Measurements from ENCODE around the gene C5orf46. TPM values are rescaled to one million over a fixed set of nuclear protein-coding genes. Genes with fewer than 3 reads are reported as not detected.
A peak's percentile ranks its signal among the peaks of the same experiment; 100 is the strongest.

Gene C5orf46
- polyA plus RNA-seq, 3 donors, result not detected

DNA sequence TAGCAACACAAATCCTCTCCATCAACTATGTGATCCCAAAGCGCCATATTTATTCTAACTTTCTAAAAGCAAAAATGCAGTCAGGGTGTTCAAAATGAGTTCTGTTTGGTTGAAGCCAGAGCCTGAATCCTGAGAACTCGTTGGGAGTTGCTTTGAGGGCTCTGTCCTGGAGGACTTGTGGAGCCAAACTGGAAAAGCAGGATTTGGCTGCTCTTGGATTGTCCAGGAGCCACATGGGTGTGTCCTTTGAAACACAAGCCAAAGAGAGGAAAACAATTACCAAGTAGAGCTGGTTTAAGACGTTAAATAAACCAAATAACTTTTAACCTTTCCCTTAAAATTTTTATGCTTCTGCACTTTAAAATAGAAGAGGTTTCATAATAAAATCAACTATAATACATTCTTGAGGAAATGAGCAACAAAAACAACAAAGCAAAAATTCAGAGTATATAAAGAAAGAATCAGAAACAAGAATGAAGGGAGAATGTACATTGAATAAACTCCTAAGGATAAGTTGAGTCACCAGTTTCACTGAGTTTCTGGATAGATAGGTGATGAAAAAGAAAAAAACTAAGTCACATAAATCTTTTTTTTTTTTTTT is 13.5 kb downstream of the C5orf46 start:
- H3K9ac ChIP-seq (ENCODE audit: insufficient read depth, low read length, poor library complexity, severe bottlenecking), result no peak overlapping the region
- no peaks in the 10 kb centered on the region for H3K9me3 ChIP-seq (replicated peaks in 1 of 2; ENCODE audit: control insufficient read depth in 1 of 2, insufficient read depth in 1 of 2, low read length in 2 of 2)
- peaks cover 0 to 1% (median 0%) of the 10 kb centered on the region in 3 donors for H3K27me3 Mint-ChIP-seq (ENCODE audit: low read depth in 3 of 3)
- peaks cover 3% of the 10 kb centered on the region for H3K4me1 Mint-ChIP-seq
- no peaks in the 10 kb centered on the region for H3K36me3 Mint-ChIP-seq
- no peak overlapping the region for H3K4me2 ChIP-seq (replicated peaks; ENCODE audit: extremely low read depth, low read length, poor library complexity, severe bottlenecking)
- H2AFZ ChIP-seq (ENCODE audit: insufficient read depth, low read depth, low read length, poor library complexity, severe bottlenecking), result no peak overlapping the region
- H3K36me3 ChIP-seq (replicated peaks in 1 of 2; ENCODE audit: control insufficient read depth in 1 of 2, insufficient read depth in 2 of 2, low read length in 2 of 2), result no peaks in the 10 kb centered on the region
- no peak for TF ChIP-seq CTCF (IDR thresholded peaks at IDR 0.05)
- H3K27ac ChIP-seq (ENCODE audit: low read depth in 1 of 2, low read length in 2 of 2), result no peak overlapping the region
- H3K79me2 ChIP-seq (ENCODE audit: insufficient read depth, low read length), result no peaks in the 10 kb centered on the region
- H3K4me1 ChIP-seq (ENCODE audit: control insufficient read depth in 1 of 2, insufficient read depth in 2 of 2, low read length in 2 of 2), result no peaks in the 10 kb centered on the region
- no peaks in the 10 kb centered on the region for H3K9me3 Mint-ChIP-seq
- H3K4me3 ChIP-seq (replicated peaks in 1 of 3; ENCODE audit: low read depth in 2 of 3, low read length in 3 of 3), result no peak overlapping the region
- intact Hi-C loops (cut with micrococcal nuclease), result no loop called here
- no peak overlapping the region for H3K27ac Mint-ChIP-seq
- no peaks in the 10 kb centered on the region for H3K27me3 ChIP-seq (ENCODE audit: control insufficient read depth in 2 of 2, insufficient read depth in 2 of 2, low read length in 2 of 2)
- H3K4me3 Mint-ChIP-seq, result no peak overlapping the region
- no peak for DNase-seq
- no peaks in the 10 kb centered on the region for H4K20me1 ChIP-seq (ENCODE audit: insufficient read depth, low read length)
- 92% methylated on average over 1 of the region's 3 CpGs for WGBS (ENCODE audit: insufficient coverage)

- no peaks in the 10 kb centered on the region for H3K79me2 ChIP-seq (ENCODE audit: insufficient read depth, low read length)
- no peaks in the 10 kb centered on the region for H3K36me3 Mint-ChIP-seq
- intact Hi-C loops (cut with micrococcal nuclease), result loop anchor here in 1 of 2 donors (5.0 kb wide), 1 partner anchor 49 kb away; no protein-coding TSS in a partner anchor
- no peaks in the 10 kb centered on the region for H3K36me3 ChIP-seq (replicated peaks in 1 of 2; ENCODE audit: control insufficient read depth in 1 of 2, insufficient read depth in 2 of 2, low read length in 2 of 2)
- no peak overlapping the region for H3K4me3 ChIP-seq (replicated peaks in 1 of 3; ENCODE audit: low read depth in 2 of 3, low read length in 3 of 3)
- 23% methylated on average over 2 of the region's 2 CpGs for WGBS (ENCODE audit: insufficient coverage)
- no peaks in the 10 kb centered on the region for H3K9me3 Mint-ChIP-seq
- TF ChIP-seq CTCF (IDR thresholded peaks at IDR 0.05), result no peak
- H3K27me3 Mint-ChIP-seq (ENCODE audit: low read depth in 3 of 3), result peaks cover 0 to 2% (median 0%) of the 10 kb centered on the region in 3 donors
- H4K20me1 ChIP-seq (ENCODE audit: insufficient read depth, low read length), result no peaks in the 10 kb centered on the region
- no peak overlapping the region for H3K4me3 Mint-ChIP-seq
- H3K9me3 ChIP-seq (replicated peaks in 1 of 2; ENCODE audit: control insufficient read depth in 1 of 2, insufficient read depth in 1 of 2, low read length in 2 of 2), result no peaks in the 10 kb centered on the region
- H3K4me1 ChIP-seq (ENCODE audit: control insufficient read depth in 1 of 2, insufficient read depth in 2 of 2, low read length in 2 of 2), result no peaks in the 10 kb centered on the region
- peak in 2 of 3 donors; percentile 8 to 52 for DNase-seq
- H3K4me2 ChIP-seq (replicated peaks; ENCODE audit: extremely low read depth, low read length, poor library complexity, severe bottlenecking), result no peak overlapping the region
- peaks cover 3% of the 10 kb centered on the region for H3K4me1 Mint-ChIP-seq
- H3K27me3 ChIP-seq (ENCODE audit: control insufficient read depth in 2 of 2, insufficient read depth in 2 of 2, low read length in 2 of 2), result no peaks in the 10 kb centered on the region
- H3K27ac Mint-ChIP-seq, result no peak overlapping the region
- no peak overlapping the region for H3K27ac ChIP-seq (ENCODE audit: low read depth in 1 of 2, low read length in 2 of 2)
- H2AFZ ChIP-seq (ENCODE audit: insufficient read depth, low read depth, low read length, poor library complexity, severe bottlenecking), result no peak overlapping the region
- no peak overlapping the region for H3K9ac ChIP-seq (ENCODE audit: insufficient read depth, low read length, poor library complexity, severe bottlenecking)
Measured at GRCh38 chr5:147887930-147888329, 18.4 kb downstream of the C5orf46 start.
